Measurements from ENCODE around the gene LLGL1.
"Not testable (repeated sequence)": the region's sequence is repeated elsewhere in the genome, so short reads cannot be mapped to it uniquely, and the experiment has no call there.

Gene LLGL1

GRCh38 chr17:18194804-18195203 lies 30.6 kb upstream of the LLGL1 start:
- DNase-seq, result no peak

GRCh38 chr17:18195246-18195645 lies 30.2 kb upstream of the LLGL1 start:
- DNase-seq, result no peak

- no peak for DNase-seq
Measured at GRCh38 chr17:18197535-18198194, 27.8 kb upstream of the LLGL1 start.

GRCh38 chr17:18198530-18198929 lies 26.9 kb upstream of the LLGL1 start:
- no peak for DNase-seq

GRCh38 chr17:18201108-18201507 lies 24.3 kb upstream of the LLGL1 start:
- DNase-seq, result no peak

GRCh38 chr17:18203308-18203707 lies 22.1 kb upstream of the LLGL1 start:
- no peak for DNase-seq

GRCh38 chr17:18205861-18206260 lies 19.6 kb upstream of the LLGL1 start:
- no peak for DNase-seq

GRCh38 chr17:18206962-18207361 lies 18.5 kb upstream of the LLGL1 start:
- no peak for DNase-seq

GRCh38 chr17:18208092-18208491 lies 17.3 kb upstream of the LLGL1 start:
- no peak for DNase-seq

GRCh38 chr17:18213666-18214270 lies 11.7 kb upstream of the LLGL1 start:
- no peak for DNase-seq

- not testable (repeated sequence) for DNase-seq
Measured at GRCh38 chr17:18216906-18217305, 8.5 kb upstream of the LLGL1 start.

- DNase-seq, result peak; percentile 81
Measured at GRCh38 chr17:18217412-18218015, 7.9 kb upstream of the LLGL1 start.

- DNase-seq, result peak; percentile 55
Measured at GRCh38 chr17:18218756-18219415, 6.5 kb upstream of the LLGL1 start.

GRCh38 chr17:18224053-18224386 lies 1.4 kb upstream of the LLGL1 start:
- no peak for DNase-seq

GRCh38 chr17:18224387-18225120 lies 881 bp upstream of the LLGL1 start:
- DNase-seq, result peak; percentile 72

- DNase-seq, result peak; percentile 73
Measured at GRCh38 chr17:18225642-18226283, 328 bp downstream of the LLGL1 start.

- DNase-seq, result peak; percentile 39
Measured at GRCh38 chr17:18226284-18226945, 980 bp downstream of the LLGL1 start.

GRCh38 chr17:18227635-18228034 lies 2.2 kb downstream of the LLGL1 start:
- no peak for DNase-seq

GRCh38 chr17:18228176-18228682 lies 2.8 kb downstream of the LLGL1 start:
- DNase-seq, result no peak

GRCh38 chr17:18229254-18229653 lies 3.8 kb downstream of the LLGL1 start:
- no peak for DNase-seq

GRCh38 chr17:18229771-18230170 lies 4.3 kb downstream of the LLGL1 start:
- DNase-seq, result no peak
